SK-N-MC (cell line): ENCODE data around the gene NTSR1.

Source experiments
- DNase-seq: peaks from one replicate; pipeline ENCODE4 v3.0.0-alpha.2; 2011; ENCODE audit warnings: low read depth, low spot score
- H3K27ac ChIP-seq: fragments of 200-600 bp; sonication (generic); 2 replicates; pipeline ENCODE4 v1.5.1; 2016; ENCODE audit warnings: mixed run types
- H3K36me3 ChIP-seq: fragments of 200-600 bp; sonication (generic); 2 replicates; pipeline ENCODE4 v1.6.1; 2017; ENCODE audit warnings: antibody characterized with exemption, low read length, mixed read lengths; ENCODE audit not compliant: insufficient read depth
- H3K4me3 ChIP-seq: fragments of 200-600 bp; sonication (generic); 2 replicates; pipeline ENCODE4 v1.5.1; 2016
- H3K9ac ChIP-seq: fragments of 200-600 bp; sonication (generic); 2 replicates; pipeline ENCODE4 v1.8.0; 2017; ENCODE audit warnings: mixed run types, mixed read lengths; ENCODE audit not compliant: insufficient read length
- H3K9me3 ChIP-seq: fragments of 200-600 bp; sonication (generic); 2 replicates; pipeline ENCODE4 v1.6.1; 2017; ENCODE audit warnings: low read depth, mild to moderate bottlenecking, antibody characterized with exemption, low read length, moderate library complexity, mixed read lengths
- EZH2 ChIP-seq: fragments of 200-600 bp; sonication (generic); IDR thresholded peaks from one replicate; pipeline ENCODE4 v1.6.1; 2017; ENCODE audit warnings: antibody characterized with exemption
- FOXP2 ChIP-seq: optimal IDR thresholded peaks from 2 replicates; pipeline ENCODE3; 2011; ENCODE audit warnings: mild to moderate bottlenecking, moderate library complexity; ENCODE audit not compliant: insufficient read depth; ENCODE audit errors: extremely low read length, control extremely low read depth
- POLR2AphosphoS5 ChIP-seq: IDR thresholded peaks from 2 replicates; pipeline ENCODE4 v1.6.1; 2012; ENCODE audit warnings: mild to moderate bottlenecking, low read depth, low read length, borderline replicate concordance

NTSR1 gene

DNA sequence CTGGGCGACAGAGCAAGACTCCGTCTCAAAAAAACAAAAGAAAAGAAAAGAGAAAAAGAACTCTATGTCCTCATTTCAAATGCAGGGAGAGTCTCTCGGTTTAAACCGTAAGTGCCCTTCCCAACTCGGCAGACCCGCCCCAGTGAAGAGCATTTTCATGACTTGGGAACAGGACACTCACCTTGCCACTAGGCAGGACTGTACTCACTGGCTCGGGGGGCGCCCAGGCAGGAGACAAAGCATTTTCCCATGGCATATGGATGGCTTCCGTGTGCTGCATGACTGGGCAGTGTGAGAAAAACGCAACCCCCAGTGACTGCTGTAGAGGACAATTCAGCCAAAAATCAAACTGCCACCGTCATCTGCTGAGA is 64.0 kb downstream of the NTSR1 start:
- peak overlapping the region; percentile 3 for H3K4me3 ChIP-seq

DNA sequence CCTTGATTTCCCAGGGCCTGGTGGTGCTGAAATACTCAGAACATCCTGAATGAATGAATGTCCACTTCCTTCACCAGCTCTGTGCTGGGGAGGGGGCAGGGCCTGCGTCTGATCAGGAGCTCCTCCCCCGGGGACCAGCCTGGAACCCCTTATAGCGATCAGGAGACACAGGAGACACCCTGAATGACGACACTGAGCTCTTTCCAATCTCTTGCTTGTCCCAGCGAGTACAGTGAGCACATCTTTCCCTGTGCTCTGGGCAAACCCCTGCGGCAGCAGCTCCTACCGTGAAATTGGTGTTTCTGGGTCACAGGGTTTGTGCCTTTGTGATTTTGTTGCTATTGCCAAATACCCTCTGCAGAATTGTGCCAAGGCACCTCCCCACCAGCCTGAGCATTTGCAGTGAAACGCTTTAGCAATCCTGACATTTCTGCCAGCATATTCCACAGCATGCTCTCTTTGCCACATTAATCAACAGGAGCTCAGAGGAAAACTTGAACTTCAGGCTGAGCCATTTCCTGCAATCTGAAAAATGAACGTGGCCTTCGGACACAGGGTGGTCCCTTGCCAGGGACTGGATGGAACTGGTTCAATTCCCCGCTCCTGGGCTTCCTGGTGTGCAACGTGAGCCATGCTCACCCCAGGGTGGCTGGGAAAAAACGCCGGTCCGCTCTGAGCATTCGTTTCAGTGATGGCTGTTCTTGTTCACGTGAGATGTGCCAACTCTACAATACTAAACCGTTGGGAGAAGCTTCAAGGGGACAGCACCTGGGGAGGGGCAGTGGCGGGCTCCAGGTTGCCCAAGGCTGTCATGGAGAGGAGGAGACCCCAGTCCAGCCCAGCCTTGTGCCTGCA is 64.6 kb downstream of the NTSR1 start:
- no peak for TF ChIP-seq POLR2AphosphoS5
- Histone ChIP-seq H3K27ac (peak overlapping the region; percentile 70), H3K9ac (peak overlapping the region; percentile 12), H3K36me3 (no peaks in the 10 kb centered on the region), H3K9me3 (no peaks in the 10 kb centered on the region), H3K4me3 (peak overlapping the region; percentile 3)
- DNase-seq: no peak

More for the DNA sequence above, 64.0 kb downstream of the NTSR1 start:
- no peaks in the 10 kb centered on the region for H3K36me3 ChIP-seq
- H3K27ac ChIP-seq: peak overlapping the region; percentile 70
- no peak overlapping the region for H3K9ac ChIP-seq
- no peak for DNase-seq
- H3K9me3 ChIP-seq: no peaks in the 10 kb centered on the region
- no peak for TF ChIP-seq POLR2AphosphoS5
- TF ChIP-seq EZH2: no peak
- no peak for TF ChIP-seq FOXP2

DNA sequence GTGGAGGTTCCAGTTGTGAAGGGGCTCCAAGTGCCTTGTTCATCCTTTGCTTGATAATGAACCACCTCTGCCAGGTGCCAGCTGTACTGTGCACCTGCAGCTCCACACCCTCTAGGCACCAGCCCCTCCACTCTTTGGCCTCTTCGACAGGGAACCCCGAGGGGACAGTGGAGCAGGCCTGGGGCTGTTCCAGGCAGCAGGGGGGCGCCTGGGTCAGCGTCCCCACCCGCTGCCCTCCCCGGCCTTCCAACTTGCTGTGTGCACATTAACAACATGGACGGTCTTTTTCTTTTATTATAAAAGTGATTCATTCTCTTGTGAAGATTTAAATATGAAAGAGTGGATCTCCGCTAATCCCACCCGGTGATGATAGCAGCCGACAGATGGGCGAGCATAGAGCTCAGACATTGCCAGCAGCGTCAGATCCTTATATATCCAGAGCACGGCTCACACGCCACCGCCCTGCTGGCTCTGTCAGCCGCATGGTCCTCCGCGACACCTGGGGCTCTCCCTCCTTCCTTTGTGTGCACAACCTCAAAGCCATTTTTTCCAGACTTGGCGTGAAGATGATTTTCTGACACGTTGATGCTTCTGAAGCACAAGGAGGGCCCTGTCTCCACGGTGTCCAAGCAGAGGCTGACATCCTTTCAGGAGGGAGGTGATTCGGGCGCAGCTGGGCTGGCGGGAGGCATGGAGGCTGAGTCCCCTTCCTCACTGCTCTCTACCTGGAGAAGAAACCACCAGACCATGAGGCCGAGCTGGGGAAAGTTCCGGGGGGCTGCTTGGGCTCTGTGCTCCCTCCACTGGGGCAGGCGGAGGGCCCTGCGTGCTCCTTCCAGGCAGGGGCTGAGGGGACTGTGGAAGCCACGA is 65.4 kb downstream of the NTSR1 start:
- H3K4me3 ChIP-seq: no peak overlapping the region
- DNase-seq: no peak
- H3K27ac ChIP-seq: peak overlapping the region; percentile 70

DNA sequence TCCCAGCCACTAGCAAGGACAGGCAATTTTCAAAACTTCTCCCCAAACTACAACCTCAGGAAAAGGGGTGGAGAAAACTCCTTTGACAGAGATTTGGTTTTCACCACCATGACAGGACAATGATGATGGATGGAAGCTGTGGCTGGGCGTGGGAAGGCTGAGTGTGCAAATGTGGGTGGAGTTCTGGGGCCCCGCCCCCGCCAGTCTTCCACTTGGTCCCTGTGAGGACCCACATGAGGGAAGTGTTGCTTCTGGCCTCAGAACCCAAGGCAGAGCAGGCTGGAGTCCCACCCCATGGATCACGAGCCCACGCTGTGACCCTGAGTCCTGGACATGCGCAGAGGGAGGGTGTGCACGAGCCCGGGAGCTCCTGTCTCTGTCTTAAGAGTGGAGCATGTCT is 66.1 kb downstream of the NTSR1 start:
- TF ChIP-seq EZH2: no peak
- TF ChIP-seq POLR2AphosphoS5: no peak
- TF ChIP-seq FOXP2: no peak
- H3K4me3 ChIP-seq: no peak overlapping the region; the same call in 1 of the 2 replicates
- DNase-seq: no peak
- no peak overlapping the region for H3K9ac ChIP-seq
- H3K9me3 ChIP-seq: no peaks in the 10 kb centered on the region
- H3K36me3 ChIP-seq: no peaks in the 10 kb centered on the region
- H3K27ac ChIP-seq: 0 out of 2 replicates have a peak overlapping the region, but pooled peaks have one; percentile 44

More for the DNA sequence above, 65.4 kb downstream of the NTSR1 start:
- H3K9me3 ChIP-seq: no peaks in the 10 kb centered on the region
- no peak for TF ChIP-seq POLR2AphosphoS5
- H3K9ac ChIP-seq: no peak overlapping the region
- H3K36me3 ChIP-seq: no peaks in the 10 kb centered on the region

DNA sequence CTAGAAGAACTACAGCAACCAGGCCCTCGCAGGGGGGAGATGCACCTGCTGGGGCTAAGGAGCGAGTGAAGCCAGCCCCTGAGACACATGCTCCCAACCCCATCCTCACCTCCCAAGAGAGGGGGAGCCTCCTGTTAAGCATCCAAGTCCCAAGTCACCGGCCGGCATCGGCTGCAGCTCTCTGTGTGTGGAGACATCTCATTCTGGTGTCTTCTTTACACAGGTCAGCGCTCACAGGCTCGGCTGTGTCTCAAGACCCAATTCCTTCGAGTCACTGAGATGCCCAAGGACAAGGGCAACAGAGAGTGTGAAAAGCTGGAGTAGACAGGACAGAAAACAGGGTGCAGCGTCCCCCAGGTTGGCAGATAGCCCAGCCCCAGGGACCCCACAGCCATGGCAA is 66.6 kb downstream of the NTSR1 start:
- H3K27ac ChIP-seq: 0 out of 2 replicates have a peak overlapping the region, but pooled peaks have one; percentile 67
- DNase-seq: no peak
- TF ChIP-seq POLR2AphosphoS5 (no peak), FOXP2 (no peak), EZH2 (no peak)
- no peak overlapping the region; the same call in 1 of the 2 replicates for H3K4me3 ChIP-seq
- H3K36me3 ChIP-seq: no peaks in the 10 kb centered on the region
- H3K9ac ChIP-seq: no peak overlapping the region
- no peaks in the 10 kb centered on the region for H3K9me3 ChIP-seq

DNA sequence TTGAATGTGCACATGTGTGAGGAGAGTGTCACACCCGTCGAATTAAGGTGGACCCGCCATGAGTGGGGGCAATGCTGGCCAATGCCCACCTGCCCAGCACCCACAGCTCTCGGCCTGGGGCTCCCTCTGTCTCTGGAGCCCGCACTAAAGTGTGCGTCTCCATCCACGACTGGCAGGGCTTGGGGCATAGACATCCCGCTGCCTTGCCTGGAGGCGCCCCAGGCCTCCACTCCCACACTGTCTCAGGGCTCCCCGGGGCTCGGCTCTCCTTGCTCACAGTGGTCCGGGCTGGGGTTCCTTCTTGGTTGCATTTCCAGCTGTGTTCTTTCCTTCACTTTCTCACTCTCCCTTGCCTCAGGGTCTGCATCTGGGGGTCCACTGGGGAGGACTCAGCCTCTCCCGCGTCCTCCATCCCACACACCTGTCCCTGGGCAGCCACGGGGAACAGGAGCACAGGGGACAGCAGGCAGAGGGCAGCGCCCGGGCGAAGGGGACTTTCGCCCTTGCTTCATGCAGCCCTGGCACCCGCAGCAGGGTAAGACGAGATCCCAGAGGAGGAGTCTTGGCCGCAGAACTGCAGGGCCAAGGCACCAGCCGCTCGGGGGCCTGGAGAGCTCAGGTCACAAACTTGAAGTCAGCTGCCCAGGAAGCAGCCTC is 67.5 kb downstream of the NTSR1 start:
- H3K9ac ChIP-seq: peak overlapping the region; percentile 21
- H3K27ac ChIP-seq: peak overlapping the region; percentile 67
- H3K9me3 ChIP-seq: no peaks in the 10 kb centered on the region
- no peak for DNase-seq
- no peaks in the 10 kb centered on the region for H3K36me3 ChIP-seq
- H3K4me3 ChIP-seq: peak overlapping the region; percentile 69
- no peak for TF ChIP-seq POLR2AphosphoS5
- TF ChIP-seq EZH2: no peak
- no peak for TF ChIP-seq FOXP2

DNA sequence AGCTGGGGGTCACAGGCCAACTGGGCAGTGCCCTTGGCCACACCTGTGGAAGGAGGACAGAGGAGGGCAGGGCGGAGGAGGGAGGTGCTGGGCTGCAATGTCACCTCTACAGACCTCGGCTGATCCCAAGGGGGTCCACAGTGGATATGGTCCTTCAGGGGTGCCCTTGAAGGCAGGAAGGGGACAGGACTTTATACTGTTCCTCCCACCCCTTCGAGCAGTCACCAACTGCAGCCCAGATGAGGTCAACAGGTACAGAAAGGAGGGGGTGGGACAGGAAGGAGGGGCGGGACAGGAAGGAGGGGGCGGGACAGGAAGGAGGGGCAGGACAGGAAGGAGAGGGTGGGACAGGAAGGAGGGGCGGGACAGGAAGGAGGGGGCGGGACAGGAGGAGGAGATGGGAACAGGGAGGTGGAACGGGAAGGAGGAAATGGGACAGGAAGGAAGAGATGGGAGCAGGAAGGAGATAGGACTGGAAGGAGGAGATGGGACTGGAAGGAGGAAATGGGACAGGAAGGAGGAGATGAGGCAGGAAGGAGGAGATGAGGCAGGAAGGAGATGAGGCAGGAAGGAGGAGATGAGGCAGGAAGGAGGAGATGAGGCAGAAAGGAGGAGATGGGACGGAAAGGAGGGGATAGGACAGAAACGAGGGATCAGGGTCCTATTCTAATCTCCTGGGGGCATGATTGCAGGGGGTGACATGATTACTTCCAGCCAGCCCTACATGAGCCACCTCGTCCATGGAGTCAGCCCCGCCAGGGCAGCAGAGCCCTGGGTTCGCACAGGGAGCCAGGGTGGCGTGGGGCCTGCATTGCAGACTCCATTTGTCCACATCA is 68.3 kb downstream of the NTSR1 start:
- H3K27ac ChIP-seq: peak overlapping the region; percentile 67
- no peaks in the 10 kb centered on the region for H3K9me3 ChIP-seq
- H3K9ac ChIP-seq: peak overlapping the region; percentile 21
- H3K36me3 ChIP-seq: no peaks in the 10 kb centered on the region
- H3K4me3 ChIP-seq: peak overlapping the region; percentile 69
- DNase-seq: no peak
- TF ChIP-seq FOXP2 (no peak), POLR2AphosphoS5 (peak; percentile 76; the same call in 1 of the 2 replicates), EZH2 (no peak)

DNA sequence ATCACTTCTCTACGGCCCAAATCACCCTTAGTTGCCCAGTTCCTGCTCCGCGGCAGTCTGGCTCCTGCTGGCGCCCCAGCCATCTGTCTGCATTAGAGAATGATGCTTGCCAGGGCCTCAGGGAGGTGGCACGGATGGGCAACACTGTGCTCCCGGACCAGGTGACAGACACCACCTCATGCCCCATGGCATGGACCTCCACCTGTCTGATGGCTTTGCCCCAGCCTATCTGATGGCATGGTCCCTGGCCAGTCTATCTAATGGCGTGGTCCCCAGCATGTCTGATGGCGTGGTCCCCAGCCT is 68.8 kb downstream of the NTSR1 start:
- Histone ChIP-seq H3K36me3 (no peaks in the 10 kb centered on the region), H3K27ac (peak overlapping the region; percentile 53; the same call in 1 of the 2 replicates), H3K9ac (no peak overlapping the region), H3K9me3 (no peaks in the 10 kb centered on the region), H3K4me3 (no peak overlapping the region)
- DNase-seq: no peak
- TF ChIP-seq FOXP2 (no peak), POLR2AphosphoS5 (no peak), EZH2 (no peak)
